Mesenchymal stem cell (in vitro differentiated cells and primary cell): ENCODE results near the gene PDE8A.

Experiments used
- DNase-seq: peaks from one replicate; pipeline ENCODE4 v3.0.0-alpha.2; 2013
- H2AFZ ChIP-seq: one replicate; pipeline ENCODE4 v1.6.1; 2013; ENCODE audit warnings: low read depth, mild to moderate bottlenecking, control low read depth, inconsistent platforms, low read length, moderate library complexity
- H2AK5ac ChIP-seq: 2 replicates; pipeline ENCODE4 v1.6.1; 2013; ENCODE audit warnings: low read length, moderate library complexity, mild to moderate bottlenecking, inconsistent platforms; ENCODE audit not compliant: severe bottlenecking
- H2BK120ac ChIP-seq: one replicate; pipeline ENCODE4 v1.6.1; 2013; ENCODE audit warnings: low read depth, mild to moderate bottlenecking, inconsistent platforms, low read length, moderate library complexity
- H2BK12ac ChIP-seq, 2 experiments: one replicate each; pipeline ENCODE4 v1.6.1; 2013; ENCODE audit warnings: inconsistent platforms in 2 of 2, low read length in 2 of 2, mild to moderate bottlenecking in 2 of 2, moderate library complexity in 2 of 2, control low read depth in 1 of 2
- H2BK15ac ChIP-seq: one replicate; pipeline ENCODE4 v1.6.1; 2013; ENCODE audit warnings: mild to moderate bottlenecking, low read depth, inconsistent platforms; ENCODE audit not compliant: poor library complexity, severe bottlenecking
- H2BK5ac ChIP-seq: 2 replicates; pipeline ENCODE4 v1.6.1; 2013; ENCODE audit warnings: low read depth, mild to moderate bottlenecking, low read length, control low read depth, inconsistent platforms; ENCODE audit not compliant: poor library complexity, severe bottlenecking
- H3K14ac ChIP-seq, 2 experiments: one replicate each; pipeline ENCODE4 v1.6.1; 2013; ENCODE audit warnings: inconsistent platforms in 2 of 2, low read length in 2 of 2, control low read depth in 1 of 2, mild to moderate bottlenecking in 1 of 2, moderate library complexity in 1 of 2
- H3K18ac ChIP-seq, 2 experiments: one replicate each; pipeline ENCODE4 v1.6.1; 2013; ENCODE audit warnings: inconsistent platforms in 2 of 2, low read length in 2 of 2, control low read depth in 1 of 2, low read depth in 1 of 2, mild to moderate bottlenecking in 1 of 2
- H3K23ac ChIP-seq, 2 experiments: one replicate each; pipeline ENCODE4 v1.6.1; 2013; ENCODE audit warnings: inconsistent platforms in 2 of 2, low read length in 2 of 2, mild to moderate bottlenecking in 2 of 2, moderate library complexity in 2 of 2, control low read depth in 1 of 2
- H3K27ac ChIP-seq: 2 replicates; pipeline ENCODE4 v1.5.1; 2013; ENCODE audit warnings: mild to moderate bottlenecking, moderate library complexity, low read length, control low read depth, inconsistent platforms; ENCODE audit not compliant: poor library complexity, severe bottlenecking
- H3K27me3 ChIP-seq, 2 experiments: 2 replicates each; pipeline versions ENCODE4 v1.6.1 to v1.7.0; 2013; ENCODE audit warnings: low read length in 2 of 2, mild to moderate bottlenecking in 2 of 2, moderate library complexity in 2 of 2, control low read depth in 1 of 2, inconsistent platforms in 1 of 2; ENCODE audit not compliant: control insufficient read depth in 1 of 2, insufficient read depth in 1 of 2
- H3K36me3 ChIP-seq, 2 experiments: 2 replicates each; pipeline versions ENCODE4 v1.6.1 to v1.7.0; 2013; ENCODE audit warnings: low read length in 2 of 2, control low read depth in 1 of 2, inconsistent platforms in 1 of 2, low read depth in 1 of 2, mild to moderate bottlenecking in 1 of 2; ENCODE audit not compliant: insufficient read depth in 2 of 2, control insufficient read depth in 1 of 2
- H3K4ac ChIP-seq, 2 experiments: one replicate each; pipeline ENCODE4 v1.6.1; 2013; ENCODE audit warnings: inconsistent platforms in 2 of 2, low read length in 2 of 2, mild to moderate bottlenecking in 2 of 2, moderate library complexity in 2 of 2, control low read depth in 1 of 2, low read depth in 1 of 2
- H3K4me1 ChIP-seq: 2 replicates; pipeline ENCODE4 v1.6.1; 2013; ENCODE audit warnings: low read depth, low read length, control low read depth; ENCODE audit not compliant: control insufficient read depth, insufficient read depth
- H3K4me2 ChIP-seq: 2 replicates; pipeline ENCODE4 v1.6.1; 2013; ENCODE audit warnings: low read length, mild to moderate bottlenecking, inconsistent platforms; ENCODE audit not compliant: poor library complexity, severe bottlenecking
- H3K4me3 ChIP-seq, 2 experiments: 2 replicates each; pipeline versions ENCODE4 v1.5.1 to v1.7.0; 2013; ENCODE audit warnings: low read length in 2 of 2, mild to moderate bottlenecking in 2 of 2, control low read depth in 1 of 2, low read depth in 1 of 2; ENCODE audit not compliant: insufficient read depth in 1 of 2
- H3K79me1 ChIP-seq: replicated peaks from 2 replicates; pipeline ENCODE4 v1.6.1; 2013; ENCODE audit warnings: mild to moderate bottlenecking, control low read depth, low read length, inconsistent platforms; ENCODE audit not compliant: poor library complexity, severe bottlenecking
- H3K9ac ChIP-seq: 2 replicates; pipeline ENCODE4 v1.7.0; 2013; ENCODE audit warnings: mild to moderate bottlenecking, low read length, moderate library complexity
- H3K9me3 ChIP-seq: 2 replicates; pipeline ENCODE4 v1.7.0; 2013; ENCODE audit warnings: mild to moderate bottlenecking, low read length; ENCODE audit not compliant: control insufficient read depth
- H4K8ac ChIP-seq: one replicate; pipeline ENCODE4 v1.6.1; 2013; ENCODE audit warnings: inconsistent platforms, mild to moderate bottlenecking, low read length, moderate library complexity
- H4K91ac ChIP-seq: one replicate; pipeline ENCODE4 v1.6.1; 2013; ENCODE audit warnings: mild to moderate bottlenecking, low read length, inconsistent platforms
- WGBS: methylation state at CpG from one replicate; pipeline ENCODE4 v1.1.7; 2013; ENCODE audit warnings: mixed read lengths; 5-methylcytosine and 5-hydroxymethylcytosine counted together

Gene PDE8A

DNA sequence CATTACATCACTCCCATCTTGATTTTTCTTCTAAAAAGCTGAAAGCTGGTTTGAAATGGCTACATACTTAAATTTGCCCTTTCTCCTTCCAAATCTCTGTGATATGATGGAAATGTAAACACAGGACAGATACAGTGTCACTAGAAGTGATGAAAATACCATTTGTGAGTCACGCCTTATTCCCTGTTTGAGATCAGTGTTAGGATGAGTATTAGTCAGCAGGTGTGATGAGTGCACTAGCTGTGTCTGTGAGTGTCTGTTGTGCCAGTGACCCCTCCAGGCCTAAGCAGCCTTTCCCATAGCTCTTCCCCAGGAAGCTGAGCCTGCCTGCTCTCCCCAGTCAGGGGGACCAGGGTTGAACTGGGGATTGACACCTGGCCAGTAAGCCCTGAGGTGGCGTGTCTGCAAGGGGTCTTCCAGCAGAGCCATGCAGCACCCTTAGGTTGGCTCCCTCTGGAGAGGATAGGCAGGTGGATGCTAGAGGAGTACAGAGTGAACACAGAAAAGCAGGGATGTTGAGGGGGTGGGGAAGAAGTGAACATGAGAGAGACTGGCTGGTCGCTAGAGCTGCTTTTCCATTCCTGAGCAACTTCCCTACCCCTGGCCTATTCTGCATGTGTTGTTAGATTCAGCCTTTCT, 92.0 kb downstream of the PDE8A start:
- Histone ChIP-seq H3K9me3 (no peaks in the 10 kb centered on the region), H3K36me3 (peaks cover 3 to 12% of the 10 kb centered on the region in 2 experiments), H3K4me2 (no peak overlapping the region), H3K14ac (peak overlapping the region in 1 of 2 experiments; percentile 5), H3K4me3 (no peak overlapping the region), H2AK5ac (no peak overlapping the region), H2AFZ (no peak overlapping the region), H3K4me1 (peaks cover 4% of the 10 kb centered on the region), H2BK12ac (no peak overlapping the region), H4K91ac (no peak overlapping the region), H2BK15ac (no peak overlapping the region), H3K18ac (peak overlapping the region in 1 of 2 experiments; percentile 14), H3K27me3 (no peaks in the 10 kb centered on the region), H3K9ac (no peak overlapping the region), H2BK120ac (no peak overlapping the region), H3K23ac (no peak overlapping the region), H3K79me1 (peaks cover 3% of the 10 kb centered on the region), H4K8ac (no peak overlapping the region), H3K4ac (no peak overlapping the region), H2BK5ac (no peak overlapping the region), H3K27ac (no peak overlapping the region)
- WGBS, result 92% methylated on average over 2 of the region's 3 CpGs
- peak; percentile 18 for DNase-seq

DNA sequence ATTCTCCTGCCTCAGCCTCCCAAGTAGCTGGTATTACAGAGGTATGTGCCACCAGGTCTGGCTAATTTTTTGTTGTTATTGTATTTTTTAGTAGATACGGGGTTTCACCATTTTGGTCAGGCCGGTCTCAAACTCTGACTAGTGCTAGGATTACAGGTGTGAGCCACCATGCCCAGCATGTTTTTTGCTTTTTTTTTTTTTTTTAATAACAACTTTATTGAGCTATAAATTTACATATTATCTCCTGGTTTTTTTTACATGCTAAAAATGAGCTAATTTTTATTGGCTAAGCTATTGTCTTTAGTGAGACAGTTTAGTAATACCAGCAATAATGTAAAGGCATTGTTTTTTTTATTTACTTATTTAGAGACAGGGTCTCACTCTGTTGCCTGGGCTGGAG, 105.2 kb downstream of the PDE8A start:
- Histone ChIP-seq H3K79me1 (peaks cover 2% of the 10 kb centered on the region), H3K14ac (no peak overlapping the region), H3K4me2 (no peak overlapping the region), H3K9ac (no peak overlapping the region), H2BK15ac (no peak overlapping the region), H2AK5ac (no peak overlapping the region), H3K27me3 (no peaks in the 10 kb centered on the region), H3K4me1 (no peaks in the 10 kb centered on the region), H3K4me3 (no peak overlapping the region), H3K27ac (no peak overlapping the region), H2BK120ac (no peak overlapping the region), H2BK12ac (no peak overlapping the region), H3K18ac (no peak overlapping the region), H3K36me3 (peaks cover 6 to 41% of the 10 kb centered on the region in 2 experiments), H3K9me3 (no peaks in the 10 kb centered on the region), H4K8ac (no peak overlapping the region), H3K4ac (no peak overlapping the region), H2AFZ (no peak overlapping the region), H4K91ac (no peak overlapping the region), H2BK5ac (no peak overlapping the region), H3K23ac (no peak overlapping the region)
- DNase-seq, result no peak
- 100% methylated on average over 1 of the region's 2 CpGs for WGBS

DNA sequence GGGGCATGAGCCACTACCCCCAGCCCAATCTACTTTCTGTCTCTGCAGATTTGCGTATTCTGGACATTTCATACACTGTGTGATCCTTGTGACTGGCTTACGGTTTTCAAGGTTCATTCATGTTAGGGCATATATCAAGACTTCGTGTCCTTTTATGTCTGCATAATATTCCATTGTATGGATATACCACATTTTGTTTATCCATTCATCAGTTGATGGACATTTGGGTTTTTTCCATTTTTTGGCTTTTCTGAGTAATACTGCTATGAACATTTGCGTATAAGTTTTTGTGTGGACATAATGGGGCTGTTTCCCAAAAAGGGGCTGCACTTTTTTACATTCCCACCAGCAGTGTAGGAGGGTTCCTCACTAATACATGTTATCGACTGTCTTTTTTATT, 106.6 kb downstream of the PDE8A start:
- Histone ChIP-seq H3K27ac (no peak overlapping the region), H3K4me1 (no peaks in the 10 kb centered on the region), H2BK5ac (no peak overlapping the region), H2AK5ac (no peak overlapping the region), H2AFZ (no peak overlapping the region), H2BK15ac (no peak overlapping the region), H3K18ac (no peak overlapping the region), H3K9me3 (no peaks in the 10 kb centered on the region), H3K4me3 (no peak overlapping the region), H3K23ac (no peak overlapping the region), H3K27me3 (no peaks in the 10 kb centered on the region), H4K91ac (no peak overlapping the region), H3K4ac (no peak overlapping the region), H3K79me1 (peaks cover 2% of the 10 kb centered on the region), H3K4me2 (no peak overlapping the region), H2BK12ac (no peak overlapping the region), H3K9ac (no peak overlapping the region), H3K14ac (no peak overlapping the region), H2BK120ac (no peak overlapping the region), H4K8ac (no peak overlapping the region), H3K36me3 (peaks cover 9 to 48% of the 10 kb centered on the region in 2 experiments)
- WGBS, result 68% methylated on average over 2 of the region's 5 CpGs
- no peak for DNase-seq

DNA sequence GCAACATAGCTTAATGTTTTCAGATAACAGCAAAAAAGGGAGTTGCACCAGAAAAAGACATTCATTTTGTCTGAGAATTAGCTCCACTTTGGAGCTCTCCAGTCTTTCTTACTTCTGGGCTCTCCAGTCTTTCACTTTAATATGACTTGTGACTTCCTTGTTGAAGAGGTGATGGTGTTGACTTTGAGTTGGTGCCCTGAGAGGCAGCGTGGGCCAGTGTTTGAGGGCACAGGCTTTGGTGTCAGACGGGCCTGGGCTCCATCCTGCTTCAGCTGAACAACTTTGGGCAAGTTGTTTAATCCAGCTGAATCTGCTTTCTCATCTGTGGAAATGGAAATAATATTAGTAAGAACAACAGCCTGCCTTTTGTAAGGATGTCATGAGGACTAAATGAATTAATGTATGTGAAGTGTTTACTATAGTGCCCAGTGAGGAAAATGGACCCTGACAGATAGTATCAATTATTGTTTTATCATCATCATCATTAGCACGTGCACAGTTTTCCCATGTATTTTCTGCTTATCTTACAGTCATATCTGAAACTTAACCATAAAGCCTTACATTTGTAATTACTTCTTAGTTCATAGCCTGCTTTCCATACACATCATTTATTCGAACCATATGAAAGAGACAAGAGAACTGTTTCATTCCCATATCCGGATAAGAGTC, 108.4 kb downstream of the PDE8A start:
- no peaks in the 10 kb centered on the region for H3K4me1 ChIP-seq
- no peak overlapping the region for H2BK12ac ChIP-seq
- no peak overlapping the region for H3K27ac ChIP-seq
- H4K8ac ChIP-seq, result no peak overlapping the region
- 98% methylated on average over 3 of the region's 5 CpGs for WGBS
- H4K91ac ChIP-seq, result no peak overlapping the region
- H3K18ac ChIP-seq, result no peak overlapping the region
- H3K4me3 ChIP-seq, result no peak overlapping the region
- H2BK120ac ChIP-seq, result no peak overlapping the region
- H3K23ac ChIP-seq, result no peak overlapping the region
- no peak overlapping the region for H2AFZ ChIP-seq
- H2BK15ac ChIP-seq, result no peak overlapping the region
- H3K36me3 ChIP-seq, result peaks cover 9 to 37% of the 10 kb centered on the region in 2 experiments
- H3K27me3 ChIP-seq, result no peaks in the 10 kb centered on the region
- no peaks in the 10 kb centered on the region for H3K79me1 ChIP-seq
- H3K9ac ChIP-seq, result no peak overlapping the region
- no peak overlapping the region for H3K4me2 ChIP-seq
- H3K4ac ChIP-seq, result no peak overlapping the region
- H2BK5ac ChIP-seq, result no peak overlapping the region
- no peaks in the 10 kb centered on the region for H3K9me3 ChIP-seq
- DNase-seq, result no peak
- H2AK5ac ChIP-seq, result no peak overlapping the region
- H3K14ac ChIP-seq, result no peak overlapping the region
